OCI-LY7 (cell line): ENCODE measurements around the gene RNF5.

ENCODE experiments used
- EZH2phosphoT487 ChIP-seq: fragments of 200-600 bp; sonication (generic); IDR thresholded peaks from 2 replicates; pipeline ENCODE4 v1.6.1; 2018; ENCODE audit warnings: low read depth, borderline replicate concordance, mild to moderate bottlenecking, mixed run types, antibody characterized with exemption, low read length, moderate library complexity, mixed read lengths
- TF ChIP-seq, protein P1 (sequence below): fragments of 200-600 bp; sonication (generic); conservative IDR thresholded peaks from 2 replicates; pipeline ENCODE4 v1.5.1; 2014; ENCODE audit warnings: mild to moderate bottlenecking, antibody characterized with exemption, low read length, moderate library complexity, mixed read lengths

DNA sequence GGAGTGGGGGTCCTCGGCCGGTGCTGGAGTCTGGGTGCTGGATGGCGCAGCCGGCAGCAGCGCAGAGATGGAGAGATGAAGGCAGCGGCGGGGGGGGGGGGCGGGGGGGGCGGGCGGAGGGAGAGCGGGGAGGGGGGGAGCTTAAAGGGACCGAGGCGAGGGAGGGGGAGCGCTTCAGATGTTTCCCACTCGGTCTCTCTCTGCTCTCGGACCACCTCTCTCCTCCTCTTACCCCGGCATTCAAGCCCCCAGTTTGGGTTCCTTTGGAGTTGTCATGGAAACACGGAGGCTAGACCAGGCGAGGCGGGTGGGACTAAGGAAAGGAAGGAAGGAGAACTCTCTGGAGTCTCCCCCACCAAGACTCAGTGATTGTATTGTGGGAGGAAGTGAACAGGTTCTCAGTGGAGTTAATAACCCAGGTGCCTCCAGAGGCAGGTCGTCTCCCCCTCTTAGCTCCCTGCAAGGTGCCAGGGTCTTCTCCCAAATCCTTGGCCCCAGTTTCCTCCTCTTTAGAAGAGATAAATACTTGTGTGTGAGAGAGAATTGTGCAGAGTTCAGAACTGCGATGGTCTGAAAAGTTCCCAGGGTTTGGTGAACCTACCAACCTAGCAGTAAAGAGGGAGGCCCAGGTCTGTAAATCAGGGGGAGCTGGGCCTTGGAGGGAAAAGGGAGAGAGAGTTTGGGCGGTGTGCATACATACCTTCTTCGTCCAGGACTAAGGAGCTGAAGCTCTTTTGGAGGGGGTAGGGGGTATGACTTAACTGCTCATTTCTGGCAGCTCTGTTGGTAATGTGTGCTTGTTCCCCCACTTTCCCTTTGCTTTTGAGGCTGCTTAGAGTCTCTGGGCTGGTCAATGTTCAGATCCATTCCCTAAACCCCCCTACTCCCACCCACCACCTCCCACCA lies 26.1 kb upstream of the RNF5 start, which contains the start of gene PRRT1:
- TF ChIP-seq, protein P1, sequence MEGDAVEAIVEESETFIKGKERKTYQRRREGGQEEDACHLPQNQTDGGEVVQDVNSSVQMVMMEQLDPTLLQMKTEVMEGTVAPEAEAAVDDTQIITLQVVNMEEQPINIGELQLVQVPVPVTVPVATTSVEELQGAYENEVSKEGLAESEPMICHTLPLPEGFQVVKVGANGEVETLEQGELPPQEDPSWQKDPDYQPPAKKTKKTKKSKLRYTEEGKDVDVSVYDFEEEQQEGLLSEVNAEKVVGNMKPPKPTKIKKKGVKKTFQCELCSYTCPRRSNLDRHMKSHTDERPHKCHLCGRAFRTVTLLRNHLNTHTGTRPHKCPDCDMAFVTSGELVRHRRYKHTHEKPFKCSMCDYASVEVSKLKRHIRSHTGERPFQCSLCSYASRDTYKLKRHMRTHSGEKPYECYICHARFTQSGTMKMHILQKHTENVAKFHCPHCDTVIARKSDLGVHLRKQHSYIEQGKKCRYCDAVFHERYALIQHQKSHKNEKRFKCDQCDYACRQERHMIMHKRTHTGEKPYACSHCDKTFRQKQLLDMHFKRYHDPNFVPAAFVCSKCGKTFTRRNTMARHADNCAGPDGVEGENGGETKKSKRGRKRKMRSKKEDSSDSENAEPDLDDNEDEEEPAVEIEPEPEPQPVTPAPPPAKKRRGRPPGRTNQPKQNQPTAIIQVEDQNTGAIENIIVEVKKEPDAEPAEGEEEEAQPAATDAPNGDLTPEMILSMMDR, result no peak
- no peak for TF ChIP-seq EZH2phosphoT487
